Karpas-422 (cell line): ENCODE results near the gene TNFAIP3. TPM values are rescaled to one million over a fixed set of nuclear protein-coding genes. Genes with fewer than 3 reads are reported as not detected.

Experiments used
- DNase-seq: peaks from one replicate; pipeline ENCODE4 v3.0.0-alpha.2; 2015
- H2AFZ ChIP-seq: fragments of 200-600 bp; sonication (generic); 2 replicates; pipeline ENCODE4 v1.6.1; 2014; ENCODE audit warnings: antibody characterized with exemption, low read length, mixed read lengths
- H3K27ac ChIP-seq: fragments of 200-600 bp; sonication (generic); 2 replicates; pipeline ENCODE4 v1.5.1; 2014; ENCODE audit warnings: mild to moderate bottlenecking, low read length, moderate library complexity
- H3K27me3 ChIP-seq: fragments of 200-600 bp; sonication (generic); 2 replicates; pipeline ENCODE4 v1.6.1; 2014; ENCODE audit warnings: low read length, mixed read lengths
- H3K36me3 ChIP-seq: fragments of 200-600 bp; sonication (generic); 2 replicates; pipeline ENCODE4 v1.6.1; 2014; ENCODE audit warnings: low read length, mixed read lengths; ENCODE audit not compliant: insufficient read depth
- H3K4me1 ChIP-seq: fragments of 200-600 bp; sonication (generic); 2 replicates; pipeline ENCODE4 v1.6.1; 2014; ENCODE audit warnings: mild to moderate bottlenecking, low read length, mixed read lengths
- H3K4me2 ChIP-seq: fragments of 200-600 bp; sonication (generic); 2 replicates; pipeline ENCODE4 v1.6.1; 2014; ENCODE audit warnings: low read length, low read depth, mild to moderate bottlenecking; ENCODE audit not compliant: poor library complexity, severe bottlenecking
- H3K4me3 ChIP-seq: fragments of 200-600 bp; sonication (generic); 2 replicates; pipeline ENCODE4 v1.5.1; 2014; ENCODE audit warnings: mild to moderate bottlenecking, antibody characterized with exemption, low read length, mixed read lengths
- H3K79me2 ChIP-seq: fragments of 200-600 bp; sonication (generic); 2 replicates; pipeline ENCODE4 v1.6.1; 2014; ENCODE audit warnings: mild to moderate bottlenecking, low read length, mixed read lengths
- H3K9ac ChIP-seq: fragments of 200-600 bp; sonication (generic); 2 replicates; pipeline ENCODE4 v1.6.0; 2014; ENCODE audit warnings: low read length
- H3K9me2 ChIP-seq: fragments of 200-600 bp; sonication (generic), shearing (Covaris generic); replicated peaks from 2 replicates; pipeline ENCODE4 v1.6.0; 2014; ENCODE audit warnings: mild to moderate bottlenecking, low read length, moderate library complexity; ENCODE audit not compliant: insufficient read depth
- H3K9me3 ChIP-seq: fragments of 300-700, 200-600 bp; sonication (generic); 2 replicates; pipeline ENCODE4 v1.6.1; 2014; ENCODE audit warnings: low read length, mixed read lengths
- H4K20me1 ChIP-seq: fragments of 200-600 bp; sonication (generic); 2 replicates; pipeline ENCODE4 v1.6.1; 2014; ENCODE audit warnings: mild to moderate bottlenecking, antibody characterized with exemption, low read length, low read depth; ENCODE audit not compliant: insufficient read depth
- total RNA-seq: library from RNA; depleted of rRNA; stranded (reverse); fragments of >200 nt; shearing (Covaris generic); gene quantifications from 2 replicates; pipeline ENCODE4 v1.2.3, GENCODE V29; 2014; ENCODE audit warnings: low replicate concordance

The TNFAIP3 gene
- total RNA-seq, 1 experiment from 2014 or later, result 0.75 TPM

DNA sequence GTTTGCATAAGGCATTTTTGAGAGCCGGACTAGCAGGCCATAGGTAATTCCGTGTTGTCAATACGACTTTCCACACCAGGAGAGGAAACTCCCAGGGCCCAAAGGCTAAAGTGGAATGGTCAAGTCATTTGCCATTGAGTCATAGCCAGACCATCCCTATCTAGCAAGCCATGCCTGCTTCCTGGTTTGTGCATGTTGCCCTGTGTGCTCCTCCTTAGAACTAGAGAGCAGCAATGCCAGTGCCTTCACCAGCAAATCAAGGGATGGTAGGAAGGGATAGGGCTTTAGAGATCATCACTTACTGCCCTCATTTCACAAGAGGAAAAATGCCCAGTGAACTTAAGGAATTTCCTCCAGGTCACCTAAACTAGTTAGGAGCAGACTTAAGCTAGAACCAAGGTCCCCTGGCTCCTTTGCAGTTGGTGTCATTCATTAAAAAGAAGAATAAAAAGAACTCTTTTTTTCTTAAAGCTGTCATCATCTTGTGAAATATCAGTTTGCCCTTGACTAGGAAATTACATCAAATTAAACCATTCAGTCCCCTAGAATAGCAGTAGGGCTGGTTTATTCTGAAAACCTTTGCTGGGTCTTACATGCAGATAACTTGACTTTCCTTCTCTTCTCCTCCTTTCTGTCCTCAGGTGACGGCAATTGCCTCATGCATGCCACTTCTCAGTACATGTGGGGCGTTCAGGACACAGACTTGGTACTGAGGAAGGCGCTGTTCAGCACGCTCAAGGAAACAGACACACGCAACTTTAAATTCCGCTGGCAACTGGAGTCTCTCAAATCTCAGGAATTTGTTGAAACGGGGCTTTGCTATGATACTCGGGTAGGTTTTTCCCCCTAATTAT, 7.4 kb downstream of the TNFAIP3 start:
- Histone ChIP-seq H3K27me3 (peaks cover 5% of the 10 kb centered on the region; the same call in 1 of the 2 replicates), H3K4me2 (no peak overlapping the region), H4K20me1 (no peaks in the 10 kb centered on the region), H3K9ac (no peak overlapping the region), H3K4me1 (no peaks in the 10 kb centered on the region; the same call in 1 of the 2 replicates), H3K9me3 (no peaks in the 10 kb centered on the region), H3K4me3 (no peak overlapping the region), H3K9me2 (no peaks in the 10 kb centered on the region), H3K79me2 (no peaks in the 10 kb centered on the region), H2AFZ (no peak overlapping the region), H3K27ac (no peak overlapping the region), H3K36me3 (no peaks in the 10 kb centered on the region)
- no peak for DNase-seq

DNA sequence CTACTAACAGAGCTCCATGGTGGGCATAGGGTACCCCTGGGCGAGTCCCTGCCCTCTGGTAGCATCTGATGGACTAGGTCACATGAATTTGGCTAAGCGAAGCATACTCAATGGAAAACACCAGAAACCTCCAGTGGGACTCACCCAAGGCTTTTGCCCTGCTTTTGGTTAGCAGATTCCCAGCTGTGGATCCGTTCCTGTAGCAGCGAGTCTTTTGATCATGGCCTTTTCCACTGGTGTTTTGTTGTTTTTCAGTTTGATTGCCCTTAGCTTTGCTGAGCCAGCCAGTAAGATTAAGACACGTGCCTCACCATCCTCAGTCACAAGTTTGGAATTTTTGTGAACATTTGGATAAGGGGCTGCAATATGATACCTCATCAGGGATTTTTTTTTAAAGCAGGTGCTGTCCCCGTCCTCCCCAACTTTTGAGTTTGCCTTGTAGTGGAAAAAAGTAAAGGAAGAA, 8.0 kb downstream of the TNFAIP3 start:
- no peaks in the 10 kb centered on the region; the same call in 1 of the 2 replicates for H3K4me1 ChIP-seq
- H3K27ac ChIP-seq, result no peak overlapping the region
- no peaks in the 10 kb centered on the region for H4K20me1 ChIP-seq
- no peak overlapping the region for H2AFZ ChIP-seq
- H3K4me3 ChIP-seq, result no peak overlapping the region
- H3K79me2 ChIP-seq, result no peaks in the 10 kb centered on the region
- H3K9ac ChIP-seq, result no peak overlapping the region
- no peaks in the 10 kb centered on the region for H3K9me3 ChIP-seq
- no peak for DNase-seq
- H3K27me3 ChIP-seq, result no peaks in the 10 kb centered on the region
- no peaks in the 10 kb centered on the region for H3K36me3 ChIP-seq
- no peak overlapping the region for H3K4me2 ChIP-seq
- no peaks in the 10 kb centered on the region for H3K9me2 ChIP-seq

DNA sequence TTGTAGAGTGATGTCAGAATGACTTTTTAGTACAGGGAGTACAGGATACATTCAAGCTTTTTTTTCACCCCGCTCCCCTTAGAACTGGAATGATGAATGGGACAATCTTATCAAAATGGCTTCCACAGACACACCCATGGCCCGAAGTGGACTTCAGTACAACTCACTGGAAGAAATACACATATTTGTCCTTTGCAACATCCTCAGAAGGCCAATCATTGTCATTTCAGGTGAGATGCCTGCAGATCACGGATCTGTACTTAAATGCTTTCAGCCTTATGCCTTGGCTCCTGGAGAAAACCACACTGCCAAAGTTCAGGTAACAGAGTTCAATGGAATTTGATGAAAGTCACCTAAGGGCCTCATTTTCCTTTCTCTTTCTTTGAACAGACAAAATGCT, 8.5 kb downstream of the TNFAIP3 start:
- Histone ChIP-seq H3K36me3 (no peaks in the 10 kb centered on the region), H4K20me1 (no peaks in the 10 kb centered on the region), H3K79me2 (no peaks in the 10 kb centered on the region), H3K27ac (no peak overlapping the region), H3K9me2 (no peaks in the 10 kb centered on the region), H2AFZ (no peak overlapping the region), H3K4me2 (no peak overlapping the region), H3K4me3 (no peak overlapping the region), H3K9me3 (no peaks in the 10 kb centered on the region), H3K4me1 (no peaks in the 10 kb centered on the region; the same call in 1 of the 2 replicates), H3K27me3 (no peaks in the 10 kb centered on the region), H3K9ac (no peak overlapping the region)
- no peak for DNase-seq

DNA sequence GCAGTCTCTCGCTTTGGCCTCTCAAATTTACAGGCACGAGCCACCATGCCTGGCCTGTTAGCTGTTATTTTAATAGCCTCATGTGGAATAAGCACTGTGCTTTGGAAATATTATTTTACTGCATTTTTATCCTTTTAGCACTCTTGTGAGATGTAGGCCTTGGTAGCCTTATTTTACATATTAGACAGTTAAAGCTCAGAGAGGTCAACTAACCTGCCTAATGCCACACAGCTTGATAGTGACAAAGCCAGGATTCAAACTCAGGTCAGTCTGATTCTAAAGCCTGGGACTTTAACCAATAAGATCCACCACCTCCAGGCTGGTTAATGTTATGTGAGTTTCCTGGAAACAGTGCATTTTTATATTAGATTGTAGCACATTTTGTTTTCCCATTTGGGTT, 9.5 kb downstream of the TNFAIP3 start:
- Histone ChIP-seq H3K27ac (no peak overlapping the region), H3K9me2 (no peaks in the 10 kb centered on the region), H4K20me1 (no peaks in the 10 kb centered on the region), H3K4me2 (no peak overlapping the region), H3K36me3 (no peaks in the 10 kb centered on the region), H3K79me2 (no peaks in the 10 kb centered on the region), H3K27me3 (no peaks in the 10 kb centered on the region), H3K9me3 (no peaks in the 10 kb centered on the region), H3K4me3 (no peak overlapping the region), H3K4me1 (no peaks in the 10 kb centered on the region), H3K9ac (no peak overlapping the region), H2AFZ (no peak overlapping the region)
- no peak for DNase-seq

DNA sequence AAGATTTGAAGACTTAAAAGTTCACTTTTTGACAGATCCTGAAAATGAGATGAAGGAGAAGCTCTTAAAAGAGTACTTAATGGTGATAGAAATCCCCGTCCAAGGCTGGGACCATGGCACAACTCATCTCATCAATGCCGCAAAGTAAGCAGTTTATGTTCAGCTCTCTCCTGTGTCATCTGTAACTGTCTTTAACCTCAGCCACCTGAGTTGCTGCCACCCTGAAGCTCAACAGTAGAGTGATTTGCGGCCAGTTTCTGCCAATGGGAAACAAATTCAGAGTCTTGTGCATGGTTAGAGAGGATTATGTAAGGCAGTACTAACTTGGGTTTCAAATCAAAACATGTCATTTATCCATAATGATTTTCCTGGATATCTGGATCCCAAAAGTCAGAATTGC, 10.1 kb downstream of the TNFAIP3 start:
- H3K4me1 ChIP-seq, result no peaks in the 10 kb centered on the region
- H3K4me2 ChIP-seq, result no peak overlapping the region
- no peak overlapping the region for H3K9ac ChIP-seq
- no peak for DNase-seq
- no peaks in the 10 kb centered on the region for H3K9me2 ChIP-seq
- H3K9me3 ChIP-seq, result no peaks in the 10 kb centered on the region
- no peaks in the 10 kb centered on the region for H4K20me1 ChIP-seq
- H3K79me2 ChIP-seq, result no peaks in the 10 kb centered on the region
- H3K27ac ChIP-seq, result no peak overlapping the region
- no peak overlapping the region for H3K4me3 ChIP-seq
- no peaks in the 10 kb centered on the region for H3K36me3 ChIP-seq
- H2AFZ ChIP-seq, result no peak overlapping the region
- H3K27me3 ChIP-seq, result no peaks in the 10 kb centered on the region

DNA sequence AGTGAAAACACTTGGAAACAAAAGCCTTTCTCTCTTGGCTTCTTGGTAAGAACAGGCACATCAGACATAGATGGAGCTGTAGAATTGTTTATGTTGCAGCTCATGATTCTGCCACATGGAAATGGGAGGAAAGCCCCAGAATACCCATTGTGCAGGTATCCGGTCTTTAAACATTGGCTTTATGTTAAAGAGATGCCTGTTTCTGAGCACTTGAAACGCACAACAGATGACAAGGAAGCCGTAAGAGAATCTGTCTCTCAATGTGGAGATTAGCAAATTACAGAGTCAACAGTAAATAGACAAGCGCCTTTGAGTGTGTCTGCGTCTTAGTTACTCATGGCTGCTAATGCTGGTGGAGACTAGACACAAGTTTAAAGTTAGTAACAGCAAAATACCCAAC, 10.5 kb downstream of the TNFAIP3 start:
- H3K79me2 ChIP-seq, result no peaks in the 10 kb centered on the region
- H3K4me3 ChIP-seq, result no peak overlapping the region
- no peaks in the 10 kb centered on the region for H3K9me3 ChIP-seq
- H3K27ac ChIP-seq, result no peak overlapping the region
- no peak for DNase-seq
- no peaks in the 10 kb centered on the region for H3K27me3 ChIP-seq
- H3K36me3 ChIP-seq, result no peaks in the 10 kb centered on the region
- H4K20me1 ChIP-seq, result no peaks in the 10 kb centered on the region
- no peaks in the 10 kb centered on the region for H3K9me2 ChIP-seq
- no peak overlapping the region for H3K4me2 ChIP-seq
- no peak overlapping the region for H3K9ac ChIP-seq
- no peaks in the 10 kb centered on the region for H3K4me1 ChIP-seq
- no peak overlapping the region for H2AFZ ChIP-seq

DNA sequence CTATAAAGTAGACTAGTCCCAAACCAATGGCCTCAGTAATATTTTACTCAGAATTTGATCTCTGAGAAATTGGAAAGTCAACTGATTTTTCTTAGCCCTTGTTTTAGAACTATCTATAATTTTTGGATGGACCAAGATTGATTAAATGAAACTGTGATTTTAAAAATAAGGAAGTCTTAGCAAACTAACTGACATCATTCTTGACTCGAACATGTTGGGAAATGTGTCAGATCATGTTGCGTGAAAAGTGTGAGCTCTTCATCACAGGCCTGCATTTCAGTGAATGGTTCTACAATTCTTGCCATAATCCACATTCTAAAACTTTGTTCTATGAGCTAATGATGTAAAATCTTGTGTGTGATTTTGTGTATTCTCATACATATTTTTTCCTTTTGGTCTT, 11.0 kb downstream of the TNFAIP3 start:
- H3K9me2 ChIP-seq, result no peaks in the 10 kb centered on the region
- no peak overlapping the region for H3K4me3 ChIP-seq
- no peak overlapping the region for H3K4me2 ChIP-seq
- H3K27ac ChIP-seq, result no peak overlapping the region
- H2AFZ ChIP-seq, result no peak overlapping the region
- H3K9ac ChIP-seq, result no peak overlapping the region
- no peaks in the 10 kb centered on the region for H3K36me3 ChIP-seq
- DNase-seq, result no peak
- H3K27me3 ChIP-seq, result no peaks in the 10 kb centered on the region
- H3K9me3 ChIP-seq, result no peaks in the 10 kb centered on the region
- no peaks in the 10 kb centered on the region for H3K4me1 ChIP-seq
- no peaks in the 10 kb centered on the region for H3K79me2 ChIP-seq
- no peaks in the 10 kb centered on the region for H4K20me1 ChIP-seq

- Histone ChIP-seq H3K27ac (no peak overlapping the region), H3K4me3 (no peak overlapping the region), H3K36me3 (no peaks in the 10 kb centered on the region), H3K9me3 (no peaks in the 10 kb centered on the region), H4K20me1 (no peaks in the 10 kb centered on the region), H3K9me2 (no peaks in the 10 kb centered on the region), H3K9ac (no peak overlapping the region), H3K4me1 (no peaks in the 10 kb centered on the region), H3K4me2 (no peak overlapping the region), H3K79me2 (no peaks in the 10 kb centered on the region), H3K27me3 (no peaks in the 10 kb centered on the region), H2AFZ (no peak overlapping the region)
- DNase-seq, result no peak
Measured at GRCh38 chr6:137878486-137879285, 11.6 kb downstream of the TNFAIP3 start.
